ENCODE measurements around the gene RGS8.

DNA sequence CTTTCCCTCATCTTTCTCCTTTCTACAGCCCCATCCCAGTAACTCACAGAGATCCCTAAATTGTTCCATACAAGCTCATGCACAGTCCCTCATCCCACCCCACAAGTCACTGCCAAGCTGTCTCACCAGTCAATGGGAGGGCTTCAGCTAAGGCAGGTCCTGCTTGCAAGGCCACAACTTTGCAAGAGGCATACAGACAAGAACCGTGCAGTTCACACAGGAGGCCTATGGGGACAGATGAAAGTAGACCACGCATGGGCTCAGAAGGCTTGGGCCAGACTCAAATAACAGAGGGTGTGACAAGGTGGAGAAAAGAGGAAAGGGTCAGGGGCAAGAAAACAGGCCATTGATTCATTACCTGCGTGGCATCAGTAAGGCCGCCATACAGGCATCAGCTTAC lies 15.1 kb downstream of the RGS8 start:
- no peak for TF ChIP-seq SUZ12 (IDR thresholded peaks at IDR 0.05)
- TF ChIP-seq FOXM1 (IDR thresholded peaks at IDR 0.05; ENCODE audit: borderline replicate concordance), result no peak
- no peak for TF ChIP-seq L3MBTL2 (conservative IDR thresholded peaks at IDR 0.05)
- no peak for TF ChIP-seq TARDBP (IDR thresholded peaks at IDR 0.05)
- no peak for TF ChIP-seq ARNT (IDR thresholded peaks at IDR 0.05)

Data from HEK293T (cell line).